Dendritic cell treated with granulocyte-macrophage colony-stimulating factor and Interleukin-4, amounts not matched to agents 40 ng/mL and 50 ng/mL, for 4 days (primary cell): Measurements from ENCODE around the gene CACNA1D.

Experiments
- H3K27ac Mint-ChIP-seq: one replicate; pipeline ENCODE4 v1.8.0; 2022; ENCODE audit warnings: mild to moderate bottlenecking, mixed read lengths
- H3K27me3 Mint-ChIP-seq: one replicate; pipeline ENCODE4 v1.8.0; 2022; ENCODE audit warnings: mild to moderate bottlenecking, mixed read lengths
- H3K36me3 Mint-ChIP-seq: one replicate; pipeline ENCODE4 v1.8.0; 2022; ENCODE audit warnings: low read depth, mixed read lengths
- H3K4me1 Mint-ChIP-seq: one replicate; pipeline ENCODE4 v1.8.0; 2022; ENCODE audit warnings: low read depth, mixed read lengths
- H3K4me3 Mint-ChIP-seq: one replicate; pipeline ENCODE4 v1.8.0; 2022; ENCODE audit warnings: mild to moderate bottlenecking, moderate library complexity, mixed read lengths
- H3K9me3 Mint-ChIP-seq: one replicate; pipeline ENCODE4 v1.8.0; 2022; ENCODE audit warnings: mixed read lengths
- intact Hi-C: fragments of 100-400 bp; cut with micrococcal nuclease; formaldehyde crosslinking; loops from one replicate; pipeline ENCODE4 v1.15.0; 2022

Gene CACNA1D

GRCh38 chr3:53486961-53487654 lies 7.3 kb upstream of the CACNA1D start:
- H3K36me3 Mint-ChIP-seq: no peaks in the 10 kb centered on the region
- no peak overlapping the region for H3K4me3 Mint-ChIP-seq
- no peak overlapping the region for H3K27ac Mint-ChIP-seq
- H3K4me1 Mint-ChIP-seq: no peaks in the 10 kb centered on the region
- intact Hi-C loops: no loop called here
- H3K27me3 Mint-ChIP-seq: peaks cover 36% of the 10 kb centered on the region
- no peaks in the 10 kb centered on the region for H3K9me3 Mint-ChIP-seq

DNA sequence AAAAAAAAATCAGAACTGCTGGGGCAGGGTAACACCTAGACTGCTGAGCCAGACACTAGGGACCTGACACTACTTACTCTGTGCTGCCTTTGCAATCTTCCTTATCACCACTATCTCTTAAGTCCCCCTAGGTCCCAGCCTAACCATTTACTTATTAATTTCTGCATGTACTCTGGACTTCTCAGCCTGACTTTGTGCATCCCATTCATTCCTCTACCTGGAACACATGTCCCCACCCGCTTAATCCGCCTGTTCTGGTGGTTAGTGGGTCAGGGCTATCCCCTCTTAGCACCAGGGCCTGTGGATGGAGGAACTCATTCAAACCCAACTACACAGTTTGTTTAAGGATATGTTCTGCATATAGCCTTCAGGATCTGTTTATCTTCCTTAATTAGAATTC lies 5.0 kb upstream of the CACNA1D start:
- no peaks in the 10 kb centered on the region for H3K36me3 Mint-ChIP-seq

GRCh38 chr3:53489787-53490458 lies 4.5 kb upstream of the CACNA1D start:
- H3K4me1 Mint-ChIP-seq: peaks cover under 1% of the 10 kb centered on the region
- H3K27ac Mint-ChIP-seq: no peak overlapping the region
- no peak overlapping the region for H3K4me3 Mint-ChIP-seq
- peaks cover 52% of the 10 kb centered on the region for H3K27me3 Mint-ChIP-seq
- H3K9me3 Mint-ChIP-seq: no peaks in the 10 kb centered on the region
- H3K36me3 Mint-ChIP-seq: no peaks in the 10 kb centered on the region
- intact Hi-C loops: no loop called here

More for the DNA sequence above, 5.0 kb upstream of the CACNA1D start:
- no peaks in the 10 kb centered on the region for H3K4me1 Mint-ChIP-seq
- H3K27me3 Mint-ChIP-seq: peaks cover 53% of the 10 kb centered on the region
- H3K27ac Mint-ChIP-seq: no peak overlapping the region
- no peaks in the 10 kb centered on the region for H3K9me3 Mint-ChIP-seq
- intact Hi-C loops: no loop called here
- H3K4me3 Mint-ChIP-seq: no peak overlapping the region

DNA sequence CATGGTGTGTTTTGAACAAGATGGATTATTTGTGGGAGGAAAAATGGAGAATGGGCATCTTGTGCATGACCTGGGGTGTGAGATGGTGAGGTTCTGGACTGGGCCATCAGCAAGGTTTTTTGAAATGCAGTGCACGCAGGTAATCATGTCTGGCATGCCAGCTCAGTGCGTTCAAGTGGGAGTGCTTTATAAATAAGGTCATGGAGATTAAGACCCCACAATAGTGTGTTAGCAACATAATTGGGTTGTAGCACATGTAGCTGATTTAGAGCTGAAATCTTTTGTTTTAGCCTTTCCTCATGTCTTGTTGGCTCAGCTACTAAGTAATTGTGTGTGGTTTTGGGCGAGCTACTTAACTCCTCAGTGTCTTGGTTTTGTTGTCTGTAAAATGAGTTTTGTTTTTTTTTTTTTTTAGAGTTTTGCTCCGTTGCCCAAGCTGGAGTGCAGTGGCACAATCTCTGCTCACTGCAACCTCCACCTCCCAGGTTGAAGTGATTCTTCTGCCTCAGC lies 3.9 kb upstream of the CACNA1D start:
- Mint-ChIP-seq H3K9me3 (no peaks in the 10 kb centered on the region), H3K4me3 (no peak overlapping the region), H3K27me3 (peaks cover 58% of the 10 kb centered on the region), H3K4me1 (peaks cover 6% of the 10 kb centered on the region), H3K36me3 (no peaks in the 10 kb centered on the region), H3K27ac (no peak overlapping the region)
- intact Hi-C loops: no loop called here

DNA sequence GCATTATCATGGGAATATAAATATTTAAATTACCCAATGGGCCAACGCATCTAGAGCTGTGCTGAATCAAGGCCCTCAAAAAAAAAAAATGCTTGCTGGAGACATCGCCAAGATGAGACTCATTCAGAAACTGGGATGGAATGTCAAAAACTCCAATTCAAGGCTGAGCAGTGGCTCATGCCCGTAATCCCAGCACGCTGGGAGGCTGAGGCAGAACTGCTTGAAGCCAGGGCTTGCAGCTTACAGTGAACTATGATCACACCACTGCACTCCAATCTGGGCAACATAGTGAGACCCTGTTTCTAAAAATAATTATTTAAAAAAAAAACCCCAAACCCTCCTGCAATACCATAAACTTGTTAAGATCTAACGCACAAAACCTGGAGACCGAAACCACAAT lies 3.1 kb upstream of the CACNA1D start:
- intact Hi-C loops: no loop called here
- Mint-ChIP-seq H3K36me3 (no peaks in the 10 kb centered on the region), H3K27ac (no peak overlapping the region), H3K27me3 (peaks cover 64% of the 10 kb centered on the region), H3K4me1 (peaks cover 14% of the 10 kb centered on the region), H3K9me3 (no peaks in the 10 kb centered on the region), H3K4me3 (no peak overlapping the region)

GRCh38 chr3:53493595-53493962 lies 832 bp upstream of the CACNA1D start:
- H3K27me3 Mint-ChIP-seq: peaks cover 80% of the 10 kb centered on the region
- intact Hi-C loops: no loop called here
- H3K27ac Mint-ChIP-seq: no peak overlapping the region
- no peaks in the 10 kb centered on the region for H3K9me3 Mint-ChIP-seq
- peaks cover 19% of the 10 kb centered on the region for H3K4me1 Mint-ChIP-seq
- no peaks in the 10 kb centered on the region for H3K36me3 Mint-ChIP-seq
- H3K4me3 Mint-ChIP-seq: no peak overlapping the region

GRCh38 chr3:53495146-53495519 lies 722 bp downstream of the CACNA1D start:
- intact Hi-C loops: no loop called here
- H3K4me3 Mint-ChIP-seq: peak overlapping the region; percentile 47

GRCh38 chr3:53495520-53496391 lies 1.3 kb downstream of the CACNA1D start:
- Mint-ChIP-seq H3K4me3 (peak overlapping the region; percentile 47), H3K9me3 (no peaks in the 10 kb centered on the region), H3K36me3 (no peaks in the 10 kb centered on the region), H3K27ac (no peak overlapping the region), H3K4me1 (peaks cover 19% of the 10 kb centered on the region), H3K27me3 (peaks cover 76% of the 10 kb centered on the region)
- intact Hi-C loops: no loop called here

More at GRCh38 chr3:53495146-53495519, 722 bp downstream of the CACNA1D start:
- peaks cover 81% of the 10 kb centered on the region for H3K27me3 Mint-ChIP-seq
- no peaks in the 10 kb centered on the region for H3K36me3 Mint-ChIP-seq
- no peaks in the 10 kb centered on the region for H3K9me3 Mint-ChIP-seq
- H3K27ac Mint-ChIP-seq: no peak overlapping the region
- H3K4me1 Mint-ChIP-seq: peaks cover 19% of the 10 kb centered on the region

- peaks cover 72% of the 10 kb centered on the region for H3K27me3 Mint-ChIP-seq
- H3K9me3 Mint-ChIP-seq: no peaks in the 10 kb centered on the region
- H3K4me1 Mint-ChIP-seq: peaks cover 19% of the 10 kb centered on the region
- intact Hi-C loops: no loop called here
- no peaks in the 10 kb centered on the region for H3K36me3 Mint-ChIP-seq
- no peak overlapping the region for H3K4me3 Mint-ChIP-seq
- no peak overlapping the region for H3K27ac Mint-ChIP-seq
Observed at GRCh38 chr3:53496392-53496670, 1.9 kb downstream of the CACNA1D start.

- Mint-ChIP-seq H3K4me1 (peaks cover 19% of the 10 kb centered on the region), H3K27ac (no peak overlapping the region), H3K9me3 (no peaks in the 10 kb centered on the region), H3K4me3 (no peak overlapping the region), H3K27me3 (peaks cover 67% of the 10 kb centered on the region), H3K36me3 (no peaks in the 10 kb centered on the region)
- intact Hi-C loops: no loop called here
Observed at GRCh38 chr3:53496984-53497383, 2.6 kb downstream of the CACNA1D start.

DNA sequence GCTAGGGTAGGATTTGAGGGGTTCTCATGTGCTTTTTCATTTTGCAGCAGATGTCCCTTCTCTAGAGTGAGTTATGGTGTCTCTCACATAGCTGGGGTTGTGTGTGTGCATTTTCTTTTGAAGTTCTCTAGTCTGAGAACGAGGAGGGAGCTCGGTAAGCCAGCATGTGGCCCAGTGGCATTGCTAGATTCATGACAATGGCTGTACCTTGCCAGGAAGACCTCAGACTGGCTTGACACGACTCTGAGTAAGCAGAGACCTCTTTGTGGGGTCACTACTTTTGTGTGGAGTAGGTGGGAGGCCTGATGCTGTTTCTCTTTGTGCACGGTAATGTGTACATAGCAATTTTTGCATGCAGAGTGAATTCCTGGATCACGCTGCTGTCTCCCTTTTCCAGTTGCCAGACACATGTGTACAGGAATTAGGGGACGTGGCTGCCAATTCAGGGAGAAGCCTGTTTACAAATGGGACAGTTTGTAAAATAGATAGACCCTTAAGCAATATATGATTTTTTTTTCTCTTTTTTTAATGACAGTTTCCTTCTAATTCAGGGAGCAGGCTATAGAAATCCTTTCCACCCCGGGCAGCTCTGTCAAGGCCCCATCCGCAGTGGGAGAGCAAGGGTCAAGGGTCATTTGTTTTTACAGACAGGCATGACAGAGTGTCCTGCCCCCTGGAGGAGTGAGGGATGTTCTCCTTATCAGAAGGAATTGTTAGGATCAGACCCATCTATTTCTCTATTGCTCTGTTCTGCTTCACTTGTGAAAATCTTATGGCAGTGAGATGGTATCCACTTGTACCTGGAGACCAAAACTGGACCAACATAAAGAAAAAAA lies 4.6 kb downstream of the CACNA1D start:
- no peak overlapping the region for H3K4me3 Mint-ChIP-seq
- peaks cover 50% of the 10 kb centered on the region for H3K27me3 Mint-ChIP-seq

DNA sequence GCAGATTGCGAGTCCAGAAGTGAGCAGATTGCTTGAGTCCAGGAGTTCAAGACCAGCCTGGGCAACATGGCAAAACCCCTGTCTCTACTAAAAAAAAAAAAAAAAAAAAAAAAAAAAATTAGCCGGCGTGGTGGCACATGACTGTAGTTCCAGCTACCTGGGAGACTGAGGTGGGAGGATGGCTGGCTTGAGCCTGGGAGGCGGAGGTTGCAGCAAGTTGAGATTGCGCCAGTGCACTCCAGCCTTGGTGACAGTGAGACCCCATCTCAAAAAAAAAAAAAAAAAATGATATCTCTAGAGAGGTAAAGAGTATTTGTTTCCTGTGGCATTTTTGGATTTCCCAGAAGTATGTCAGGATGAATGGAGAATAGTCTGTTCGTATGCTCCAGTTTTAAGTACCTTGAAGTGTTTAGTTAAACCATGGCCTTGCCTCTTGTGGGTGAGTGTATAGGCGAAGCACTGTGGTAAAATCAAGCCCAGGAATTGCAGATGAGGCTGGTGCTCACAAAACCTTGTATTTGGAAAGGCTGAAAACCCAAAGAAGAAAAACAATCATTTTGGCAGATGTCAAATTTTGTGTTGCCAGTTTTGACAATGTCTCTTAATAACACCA lies 5.9 kb downstream of the CACNA1D start:
- Mint-ChIP-seq H3K9me3 (no peaks in the 10 kb centered on the region), H3K27ac (no peak overlapping the region), H3K27me3 (peaks cover 45% of the 10 kb centered on the region), H3K36me3 (no peaks in the 10 kb centered on the region), H3K4me3 (no peak overlapping the region), H3K4me1 (peaks cover 15% of the 10 kb centered on the region)
- intact Hi-C loops: no loop called here

More for the DNA sequence above, 4.6 kb downstream of the CACNA1D start:
- H3K9me3 Mint-ChIP-seq: no peaks in the 10 kb centered on the region
- no peak overlapping the region for H3K27ac Mint-ChIP-seq
- H3K4me1 Mint-ChIP-seq: peaks cover 19% of the 10 kb centered on the region
- intact Hi-C loops: no loop called here
- no peaks in the 10 kb centered on the region for H3K36me3 Mint-ChIP-seq

GRCh38 chr3:53501178-53501577 lies 6.8 kb downstream of the CACNA1D start:
- H3K27ac Mint-ChIP-seq: no peak overlapping the region
- peaks cover 6% of the 10 kb centered on the region for H3K4me1 Mint-ChIP-seq
- H3K27me3 Mint-ChIP-seq: peaks cover 40% of the 10 kb centered on the region
- no peaks in the 10 kb centered on the region for H3K36me3 Mint-ChIP-seq
- H3K9me3 Mint-ChIP-seq: no peaks in the 10 kb centered on the region
- intact Hi-C loops: no loop called here
- no peak overlapping the region for H3K4me3 Mint-ChIP-seq
